HCT116 (cell line): Measurements from ENCODE around the gene TMIE.

Experiments used
- EGR1 ChIP-seq: IDR thresholded peaks from 2 replicates; pipeline ENCODE4 v1.6.1; 2012; ENCODE audit warnings: low read depth
- EZH2 ChIP-seq: fragments of 200-600 bp; sonication (generic); IDR thresholded peaks from 2 replicates; pipeline ENCODE4 v1.6.1; 2017; ENCODE audit warnings: antibody characterized with exemption, mixed run types
- EZH2phosphoT487 ChIP-seq: fragments of 200-600 bp; IDR thresholded peaks from 2 replicates; pipeline ENCODE4 v1.6.1; 2018; ENCODE audit warnings: antibody characterized with exemption, borderline replicate concordance
- POLR2A ChIP-seq: IDR thresholded peaks from 2 replicates; pipeline ENCODE4 v1.7.0; 2011; ENCODE audit warnings: borderline replicate concordance; ENCODE audit not compliant: insufficient read depth, insufficient read length; ENCODE audit errors: extremely low read depth
- POLR2AphosphoS5 ChIP-seq: IDR thresholded peaks from 2 replicates; pipeline ENCODE4 v1.6.1; 2011; ENCODE audit warnings: mild to moderate bottlenecking, low read depth, low read length, moderate library complexity
- SIN3A ChIP-seq: IDR thresholded peaks from 2 replicates; pipeline ENCODE4 v1.6.1; 2012; ENCODE audit warnings: low read depth
- TCF7L2 ChIP-seq: IDR thresholded peaks from 2 replicates; pipeline ENCODE4 v1.7.0; 2011; ENCODE audit warnings: borderline replicate concordance, inconsistent platforms; ENCODE audit not compliant: insufficient read depth, insufficient read length; ENCODE audit errors: extremely low read depth
- TF ChIP-seq, protein P1 (sequence below), 3 experiments: fragments of 200-600 bp in 1 of 3; sonication (generic) in 1 of 3; IDR thresholded peaks in 2 of 3; conservative IDR thresholded peaks in 1 of 3; 2 replicates each; pipeline ENCODE4 v1.5.1; 2012 to 2017; ENCODE audit warnings: low read depth in 2 of 3, low read length in 2 of 3, antibody characterized with exemption in 1 of 3, borderline replicate concordance in 1 of 3, control low read depth in 1 of 3, mild to moderate bottlenecking in 1 of 3, mixed read lengths in 1 of 3, mixed run types in 1 of 3, moderate library complexity in 1 of 3; ENCODE audit not compliant: insufficient read depth in 1 of 3
- TF ChIP-seq, protein P2 (sequence below): IDR thresholded peaks from 2 replicates; pipeline ENCODE4 v1.6.1; 2012

DNA sequence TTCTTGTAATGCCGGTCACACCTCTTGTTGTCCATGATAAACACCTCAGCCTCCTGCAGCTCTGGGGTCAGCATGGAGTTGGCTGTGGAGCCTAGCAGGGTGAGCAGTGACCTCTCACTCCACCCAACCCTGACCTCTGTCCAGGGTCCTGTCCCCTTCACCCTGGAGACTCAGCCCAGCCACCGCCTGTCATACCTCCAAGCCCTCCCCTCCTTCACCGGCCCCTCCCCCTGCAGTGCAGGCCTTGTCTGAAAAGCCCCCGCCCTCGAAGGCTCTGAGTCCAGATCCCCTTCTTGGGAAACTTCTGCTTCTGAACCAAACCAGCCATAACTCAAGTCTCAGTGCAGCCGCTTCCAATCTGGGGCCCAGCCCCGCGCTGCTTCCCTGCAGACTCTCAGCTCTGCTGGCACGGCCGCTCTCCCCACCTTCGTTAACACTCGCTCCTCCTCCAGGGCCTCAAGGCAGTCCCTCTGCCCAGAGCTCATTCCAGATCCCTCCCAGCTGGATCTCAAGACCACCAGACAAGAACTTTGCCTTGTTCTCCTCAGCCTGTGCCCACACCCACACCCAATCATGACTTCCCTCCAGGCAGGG lies 41.9 kb downstream of the TMIE start:
- TF ChIP-seq TCF7L2 (no peak), POLR2A (no peak), EZH2phosphoT487 (no peak), SIN3A (no peak), POLR2AphosphoS5 (no peak), EZH2 (no peak), EGR1 (no peak)
- TF ChIP-seq, protein P1, sequence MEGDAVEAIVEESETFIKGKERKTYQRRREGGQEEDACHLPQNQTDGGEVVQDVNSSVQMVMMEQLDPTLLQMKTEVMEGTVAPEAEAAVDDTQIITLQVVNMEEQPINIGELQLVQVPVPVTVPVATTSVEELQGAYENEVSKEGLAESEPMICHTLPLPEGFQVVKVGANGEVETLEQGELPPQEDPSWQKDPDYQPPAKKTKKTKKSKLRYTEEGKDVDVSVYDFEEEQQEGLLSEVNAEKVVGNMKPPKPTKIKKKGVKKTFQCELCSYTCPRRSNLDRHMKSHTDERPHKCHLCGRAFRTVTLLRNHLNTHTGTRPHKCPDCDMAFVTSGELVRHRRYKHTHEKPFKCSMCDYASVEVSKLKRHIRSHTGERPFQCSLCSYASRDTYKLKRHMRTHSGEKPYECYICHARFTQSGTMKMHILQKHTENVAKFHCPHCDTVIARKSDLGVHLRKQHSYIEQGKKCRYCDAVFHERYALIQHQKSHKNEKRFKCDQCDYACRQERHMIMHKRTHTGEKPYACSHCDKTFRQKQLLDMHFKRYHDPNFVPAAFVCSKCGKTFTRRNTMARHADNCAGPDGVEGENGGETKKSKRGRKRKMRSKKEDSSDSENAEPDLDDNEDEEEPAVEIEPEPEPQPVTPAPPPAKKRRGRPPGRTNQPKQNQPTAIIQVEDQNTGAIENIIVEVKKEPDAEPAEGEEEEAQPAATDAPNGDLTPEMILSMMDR (IDR thresholded peaks at IDR 0.05 in 2 of 3, conservative IDR thresholded peaks at IDR 0.05 in 1 of 3; ENCODE audit: borderline replicate concordance in 1 of 3, insufficient read depth in 1 of 3, low read depth in 2 of 3, low read length in 2 of 3), result no peak
- TF ChIP-seq, protein P2, sequence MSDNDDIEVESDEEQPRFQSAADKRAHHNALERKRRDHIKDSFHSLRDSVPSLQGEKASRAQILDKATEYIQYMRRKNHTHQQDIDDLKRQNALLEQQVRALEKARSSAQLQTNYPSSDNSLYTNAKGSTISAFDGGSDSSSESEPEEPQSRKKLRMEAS, result no peak
